D721Med (cell line): ENCODE data around the gene GHRH.
A peak's percentile ranks its signal among the peaks of the same experiment; 100 is the strongest.

Experiments
- DNase-seq: peaks from one replicate; pipeline ENCODE4 v3.0.0; 2011; ENCODE audit warnings: low spot score; ENCODE audit not compliant: insufficient read length
- FAIRE-seq: peaks from 2 replicates; lab custom pipeline; 2011; peaks lifted over from hg19 to GRCh38; lab: Jason Lieb, UNC
- CTCF ChIP-seq: IDR thresholded peaks from 2 replicates; pipeline ENCODE4 v1.5.1; 2012; ENCODE audit warnings: mild to moderate bottlenecking, control low read depth; ENCODE audit not compliant: insufficient read depth; ENCODE audit errors: missing control alignments

Gene GHRH

GRCh38 chr20:37245216-37246150 lies 16.1 kb downstream of the GHRH start:
- DNase-seq = no peak
- no peak for TF ChIP-seq CTCF
- FAIRE-seq = no peak

GRCh38 chr20:37244572-37244957 lies 17.0 kb downstream of the GHRH start:
- no peak for DNase-seq
- TF ChIP-seq CTCF = no peak
- no peak for FAIRE-seq

GRCh38 chr20:37243937-37244571 lies 17.6 kb downstream of the GHRH start:
- no peak for TF ChIP-seq CTCF
- FAIRE-seq (no peak), DNase-seq (no peak)

- FAIRE-seq (no peak), DNase-seq (no peak)
- TF ChIP-seq CTCF = peak; percentile 11
Measured at GRCh38 chr20:37243076-37243936, 18.3 kb downstream of the GHRH start.

GRCh38 chr20:37242503-37242902 lies 19.1 kb downstream of the GHRH start:
- TF ChIP-seq CTCF = no peak
- FAIRE-seq = no peak
- DNase-seq = no peak

- DNase-seq (no peak), FAIRE-seq (no peak)
- TF ChIP-seq CTCF = no peak
Measured at GRCh38 chr20:37240337-37241067, 21.1 kb downstream of the GHRH start.
